NCI-H2081 (cell line): ENCODE results near the gene MIAT.

Experiments used
- DNase-seq, 2 experiments: peaks; one replicate each; lab custom pipeline; 2025; lab: John Stamatoyannopoulos, UW

Gene MIAT

DNA sequence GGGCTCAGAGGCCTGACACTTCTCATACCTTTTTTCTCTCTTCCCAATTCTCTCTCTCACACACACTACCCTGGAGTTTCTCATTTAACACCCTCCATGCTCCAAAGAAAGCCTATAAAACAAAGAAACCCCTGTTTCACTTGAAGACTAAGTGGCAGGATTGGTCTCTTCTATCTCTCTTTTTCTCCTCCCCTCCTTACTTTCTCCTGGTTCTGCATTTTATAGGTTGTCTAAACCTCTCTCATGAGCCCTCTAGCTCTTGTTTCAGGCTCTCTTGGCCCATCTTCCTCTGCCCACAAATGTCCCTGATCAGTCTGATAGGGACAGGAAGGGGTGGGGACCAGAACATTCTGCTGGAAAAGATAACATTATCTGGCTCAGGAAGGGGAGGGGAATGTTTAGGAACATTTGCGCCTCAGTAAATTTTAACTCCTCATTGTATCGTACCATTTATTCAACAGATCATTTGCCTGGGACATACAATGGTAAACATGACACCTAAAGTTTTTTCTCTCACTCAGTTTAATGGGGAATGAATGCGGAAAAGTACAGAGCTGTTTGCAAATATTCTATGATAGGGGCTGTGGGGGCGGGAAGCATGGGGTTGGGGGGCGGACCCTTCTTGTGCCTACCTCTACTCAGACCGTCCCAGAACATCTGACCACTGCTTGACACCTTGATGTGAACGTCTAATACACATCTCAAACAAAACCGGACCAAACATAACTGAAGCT is 24.8 kb upstream of the MIAT start:
- DNase-seq = no peak

DNA sequence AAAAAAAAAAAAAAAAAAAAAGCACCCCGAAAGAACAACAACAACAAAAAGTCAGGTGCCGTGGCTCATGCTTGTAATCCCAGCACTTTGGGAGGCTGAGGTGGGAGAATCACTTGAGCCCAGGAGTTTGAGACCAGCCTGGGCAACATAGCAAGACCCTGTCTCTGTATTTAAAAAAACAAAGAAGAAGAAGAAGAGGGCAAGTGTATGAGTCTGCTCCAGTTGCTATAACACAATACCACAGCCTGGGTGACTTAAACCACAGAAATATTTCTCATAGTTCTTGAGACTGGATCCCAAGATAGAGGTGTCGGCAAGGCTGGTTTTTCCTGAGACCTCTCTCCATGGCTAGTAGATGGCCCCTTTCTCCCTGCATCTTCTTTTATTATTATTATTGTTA is 23.2 kb upstream of the MIAT start:
- DNase-seq = no peak

DNA sequence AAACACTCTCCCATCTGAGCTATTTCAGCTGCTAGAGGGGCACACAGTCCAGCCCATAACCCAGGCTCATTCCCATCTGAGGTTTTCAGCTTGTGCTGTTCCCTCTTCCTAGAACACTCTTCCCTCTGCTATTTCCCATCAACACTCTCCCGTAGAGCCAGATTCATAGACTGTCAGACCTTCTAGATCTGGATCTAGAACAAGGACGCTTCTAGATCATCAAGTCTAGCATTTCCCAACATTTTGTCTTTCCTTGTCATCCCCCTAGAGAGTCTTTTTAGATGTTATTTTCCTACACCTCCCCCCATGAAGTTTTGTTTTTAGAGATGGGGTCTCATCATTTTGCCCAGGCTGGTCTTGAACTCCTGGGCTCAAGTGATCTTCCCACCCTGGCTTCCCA is 22.3 kb upstream of the MIAT start:
- no peak for DNase-seq

DNA sequence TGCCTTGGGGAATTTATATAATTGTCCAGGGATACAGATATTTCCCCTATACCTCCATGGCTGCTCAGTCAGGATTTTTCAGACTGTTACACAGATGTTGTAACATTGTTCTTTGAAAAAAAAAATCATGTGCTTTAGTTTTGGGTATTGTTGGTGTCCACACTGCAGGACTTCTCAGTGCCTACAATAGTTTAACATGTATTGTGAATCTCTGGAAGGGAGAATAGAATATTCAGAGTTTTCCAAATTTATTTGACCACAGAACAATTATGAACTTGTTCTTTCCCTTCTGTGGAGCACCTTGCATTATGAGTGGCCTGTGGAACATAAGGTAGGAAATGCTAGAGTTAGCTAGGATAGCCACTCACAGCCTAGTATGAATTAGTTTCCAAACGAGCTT is 21.1 kb upstream of the MIAT start:
- DNase-seq = no peak

DNA sequence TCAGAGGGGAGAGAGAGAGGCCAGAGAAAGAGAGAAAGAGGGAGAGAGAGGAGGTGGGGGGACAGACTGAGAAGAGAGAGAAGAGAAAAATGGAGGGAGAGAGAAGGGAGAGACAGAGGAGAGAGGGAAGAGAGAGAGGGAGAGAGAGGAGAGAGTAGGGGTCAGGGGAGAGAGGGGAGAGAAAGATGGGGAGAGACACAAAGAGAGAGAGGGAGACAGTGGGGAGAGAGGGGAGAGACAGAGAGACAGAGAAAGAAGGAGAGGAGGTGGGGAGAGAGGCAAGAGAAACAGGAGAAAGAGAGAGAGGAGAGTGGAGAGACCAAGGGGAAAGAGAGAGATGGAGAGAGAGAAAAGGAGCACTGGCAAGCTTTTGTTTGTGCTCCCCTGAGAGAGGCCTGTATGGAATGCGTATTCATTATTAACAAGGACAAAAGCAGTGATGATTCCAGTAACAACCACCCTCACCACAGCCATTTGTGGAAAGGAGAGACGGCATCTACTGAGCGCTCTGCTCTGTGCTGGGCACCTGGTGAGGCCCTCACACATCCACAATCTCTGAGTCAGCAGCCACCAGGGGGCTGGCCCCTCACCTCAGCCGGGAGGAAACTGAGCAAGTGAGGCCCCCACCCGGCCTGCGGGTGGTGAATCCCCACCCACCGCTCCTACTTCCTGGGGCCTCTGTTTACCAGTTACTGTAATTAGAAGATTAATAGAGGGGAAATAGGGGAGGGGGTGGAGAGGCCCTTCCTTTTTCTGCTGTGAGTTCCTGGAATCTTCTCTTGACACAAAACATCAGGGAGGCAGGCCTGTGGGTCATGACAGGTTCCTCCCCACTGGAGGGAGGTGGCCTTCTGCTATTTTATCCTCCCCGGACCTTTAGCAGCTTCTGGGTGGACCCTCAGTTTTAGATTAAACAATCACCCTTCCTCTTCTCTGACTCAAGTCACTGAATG is 14.6 kb upstream of the MIAT start:
- DNase-seq = peak; percentile 17 to 66

DNA sequence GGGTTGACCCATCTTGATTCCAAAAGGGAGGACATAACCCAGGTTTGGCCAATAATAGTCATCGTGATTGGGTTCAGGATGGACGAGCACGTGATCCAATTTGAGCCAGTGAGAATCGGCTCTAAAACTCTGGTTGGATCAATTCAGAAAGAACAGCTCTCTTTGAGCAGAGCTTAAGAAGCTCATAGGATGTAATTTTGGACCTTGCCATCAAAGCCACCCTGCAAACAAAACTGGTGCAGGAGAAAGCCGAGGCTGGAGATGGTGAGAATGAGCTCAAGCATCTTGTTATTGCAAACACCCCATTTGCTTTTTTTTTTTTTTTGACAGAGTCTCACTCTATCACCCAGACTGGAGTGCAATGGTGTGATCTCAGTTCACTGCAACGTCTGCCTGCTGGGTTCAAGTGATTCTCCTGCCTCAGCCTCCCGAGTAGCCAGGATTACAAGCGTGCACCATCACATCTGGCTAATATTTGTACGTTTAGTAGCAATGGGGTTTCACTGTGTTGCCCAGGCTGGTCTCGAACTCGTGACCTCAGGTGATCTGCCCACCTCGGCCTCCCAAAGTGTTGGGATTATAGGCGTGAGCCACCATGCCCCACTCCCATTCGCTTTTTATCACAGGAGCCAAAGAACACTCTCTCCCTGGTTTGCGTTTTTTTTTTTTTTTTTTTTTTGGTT is 13.8 kb upstream of the MIAT start:
- no peak for DNase-seq

DNA sequence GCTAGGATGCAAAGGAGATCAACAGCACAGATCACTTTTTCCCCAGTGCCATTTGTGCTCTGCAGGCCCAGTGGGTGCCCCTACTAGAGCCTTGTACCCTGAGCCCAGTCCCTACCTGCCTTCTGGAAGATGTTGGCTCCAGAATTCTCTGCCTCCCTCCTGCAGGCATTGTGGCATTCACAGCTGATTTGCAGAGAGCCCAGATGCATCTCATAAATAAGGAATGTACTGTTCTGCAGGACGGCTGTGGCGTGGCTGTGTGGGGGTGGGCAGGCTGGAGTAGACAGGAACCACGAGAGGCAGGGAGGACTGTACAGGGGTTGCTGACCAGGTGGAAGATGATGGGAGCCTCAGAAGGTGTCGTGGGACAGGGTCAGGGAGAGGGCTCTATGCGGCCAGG is 11.2 kb upstream of the MIAT start:
- DNase-seq = peak; percentile 12 to 46

DNA sequence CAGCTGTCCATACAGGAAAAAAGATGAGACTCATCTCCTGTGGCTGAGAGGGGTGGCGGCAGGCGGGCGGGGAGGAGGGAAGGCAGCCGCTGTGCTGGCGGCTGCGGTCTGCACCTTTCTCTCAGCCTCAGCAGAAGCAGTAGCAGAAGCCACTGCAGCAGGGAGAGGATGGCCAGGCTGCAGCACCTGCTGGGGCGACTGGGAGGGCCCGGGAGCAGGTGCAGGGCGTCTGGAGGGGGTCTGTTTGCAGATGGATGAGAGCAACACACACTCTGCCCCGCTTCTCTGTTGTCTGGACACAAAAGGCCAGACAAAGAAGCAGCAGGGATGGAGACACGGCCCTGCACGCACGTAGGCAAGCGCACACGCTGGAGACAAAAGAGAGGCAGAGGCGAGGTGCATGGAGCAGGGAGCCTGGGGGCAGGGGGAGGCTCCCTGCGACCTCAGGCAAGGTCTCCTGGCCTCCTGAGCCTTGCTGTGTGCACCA is 9.3 kb upstream of the MIAT start:
- DNase-seq = peak; percentile 93 to 98

DNA sequence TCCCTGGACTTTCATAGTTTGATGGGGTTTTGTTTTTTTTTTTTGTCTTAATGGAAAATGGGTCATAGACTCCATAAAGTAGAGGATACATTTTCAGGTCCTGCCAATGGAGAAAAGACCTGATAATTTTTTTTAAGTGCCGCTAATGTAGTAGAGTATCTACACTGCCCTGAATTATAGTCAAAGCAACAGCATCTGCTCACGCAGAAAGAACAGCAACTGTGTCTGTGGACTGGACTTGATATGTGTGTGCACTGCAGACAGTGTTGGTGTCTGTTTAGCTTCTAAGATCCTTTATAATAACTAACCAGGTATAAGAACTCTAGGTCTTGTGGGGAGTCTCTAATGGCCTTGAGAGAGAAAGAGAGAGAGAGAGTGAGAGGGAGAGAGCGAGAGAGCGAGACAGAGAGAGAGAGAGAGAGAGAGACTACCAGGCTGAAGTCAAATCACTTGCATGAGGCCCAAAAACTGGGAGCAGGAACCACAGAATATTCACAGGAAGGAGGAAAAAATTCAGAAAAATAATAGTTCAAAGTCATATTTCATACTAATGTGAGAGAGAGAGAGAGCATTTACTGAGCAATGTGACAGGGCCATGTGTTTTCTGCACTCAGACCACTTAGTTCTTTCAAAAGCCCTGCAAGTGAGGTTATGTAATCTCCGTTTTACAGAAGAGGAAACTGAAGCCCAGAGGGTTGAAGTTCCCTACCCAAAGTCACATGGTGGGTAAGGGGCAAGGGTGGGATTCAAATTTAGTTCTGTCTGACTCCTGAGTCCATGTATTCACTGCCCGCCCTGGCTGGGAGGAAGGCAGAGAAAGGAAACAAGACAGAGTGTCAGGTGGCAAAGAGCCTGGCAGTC is 8.6 kb upstream of the MIAT start:
- DNase-seq = peak in 1 of 2 experiments; percentile 27

DNA sequence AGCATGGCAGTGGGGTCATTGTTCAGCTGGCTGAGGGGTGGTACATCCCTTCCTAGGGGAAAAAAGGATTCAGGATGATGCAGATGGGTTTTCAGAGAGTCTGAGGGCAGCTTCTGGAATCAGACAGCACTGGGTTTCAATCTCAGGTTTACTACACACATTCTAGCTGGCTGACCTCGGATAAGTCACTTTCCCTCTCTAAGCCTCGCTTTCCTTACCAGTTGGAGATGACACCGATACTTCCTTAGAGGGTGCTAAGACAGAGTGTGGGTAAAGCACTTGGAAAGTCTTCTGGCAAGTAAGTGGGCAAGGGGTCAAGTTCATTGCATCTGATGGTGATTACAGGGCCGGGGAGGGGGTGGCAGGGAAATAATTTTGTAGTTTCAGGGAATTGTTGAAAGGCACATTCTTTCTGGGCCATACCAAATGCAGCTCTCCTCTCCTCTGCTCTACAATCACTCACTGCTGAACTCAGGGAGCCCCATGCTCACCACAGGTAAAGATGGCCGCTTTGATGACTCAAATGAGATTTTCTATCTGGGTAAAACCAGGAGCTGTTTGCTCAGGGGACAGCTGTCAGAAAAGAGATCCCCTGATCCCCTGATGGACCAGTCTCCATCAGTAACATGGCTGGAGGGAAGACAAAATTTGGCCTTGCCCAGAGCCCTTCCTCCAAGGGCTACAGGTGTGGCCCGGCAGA is 6.5 kb upstream of the MIAT start:
- DNase-seq = no peak

DNA sequence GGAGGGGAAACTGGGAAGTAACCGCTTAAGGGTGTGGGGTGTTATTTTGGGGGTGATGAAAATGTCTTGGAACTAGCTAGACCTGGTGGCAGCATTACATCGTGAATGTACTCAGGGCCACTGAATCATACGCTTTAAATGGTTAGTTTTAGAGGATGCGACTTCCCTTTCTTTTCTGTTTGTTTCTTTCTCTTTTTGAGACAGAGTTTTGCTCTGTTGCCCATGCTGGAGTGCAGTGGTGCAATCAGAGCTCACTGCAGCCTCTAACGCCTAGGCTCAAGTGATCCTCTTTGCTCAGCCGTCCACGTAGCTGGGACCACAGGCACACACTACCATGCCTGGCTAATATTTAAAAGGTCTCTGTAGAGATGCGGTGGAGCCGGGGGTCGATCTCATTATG is 5.6 kb upstream of the MIAT start:
- DNase-seq = no peak

DNA sequence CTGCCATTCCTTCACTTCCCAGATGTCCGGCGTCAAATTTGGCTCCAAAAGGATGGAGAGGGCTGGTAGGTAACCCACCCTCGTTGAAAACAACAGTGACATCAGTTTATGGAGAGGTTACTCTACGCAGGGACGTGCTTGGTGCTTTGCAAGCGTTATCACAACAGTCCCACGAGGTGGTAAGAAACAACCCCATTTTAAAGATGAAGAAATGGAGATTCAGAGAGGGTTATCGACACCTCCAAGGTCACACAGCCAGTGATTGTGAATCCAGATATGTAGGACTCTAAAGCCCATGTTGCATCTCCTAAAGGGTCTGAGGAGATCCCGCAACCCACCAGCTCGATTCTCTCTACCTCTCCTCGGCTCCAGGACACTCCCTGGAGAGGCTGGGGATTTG is 773 bp downstream of the MIAT start:
- DNase-seq = no peak

DNA sequence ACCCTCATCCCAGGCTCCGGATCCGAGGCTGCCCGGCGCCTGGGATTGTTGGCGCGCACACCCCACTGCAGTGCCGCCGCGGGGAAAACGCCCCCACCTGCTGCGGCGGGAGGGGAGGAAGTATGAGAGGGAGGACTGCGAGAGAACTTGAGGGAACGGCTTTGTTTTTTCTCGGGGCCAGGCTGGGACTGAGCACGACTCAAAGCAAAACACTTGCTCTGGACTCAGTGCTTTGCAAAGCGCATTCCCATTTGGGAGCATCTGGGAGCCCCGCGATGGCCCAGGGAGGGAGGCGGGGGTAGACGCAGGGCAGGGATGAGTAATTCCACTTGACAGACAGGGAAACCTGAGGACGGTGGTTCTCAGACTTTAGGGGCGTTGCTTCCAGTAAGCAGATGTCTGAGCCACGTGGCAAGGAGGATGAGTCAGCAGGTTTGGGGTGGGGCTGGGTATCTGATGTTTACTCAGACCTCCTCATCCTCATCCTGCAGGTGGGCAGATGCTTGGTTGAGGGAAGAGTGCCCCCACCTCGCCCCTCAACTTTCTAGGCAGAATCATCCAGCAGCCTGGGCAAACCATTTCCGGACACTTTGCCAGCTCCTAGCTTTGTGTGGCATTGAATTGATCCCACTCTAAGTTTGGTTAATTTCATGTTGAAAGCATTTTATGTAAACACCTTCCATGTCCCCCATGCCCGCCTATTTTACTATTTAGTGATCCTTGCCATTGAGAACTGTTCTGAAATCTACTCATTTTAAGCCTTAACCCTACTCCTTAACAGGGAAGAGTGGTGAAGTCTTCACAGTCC is 1.5 kb downstream of the MIAT start:
- DNase-seq = peak; percentile 70 to 85

DNA sequence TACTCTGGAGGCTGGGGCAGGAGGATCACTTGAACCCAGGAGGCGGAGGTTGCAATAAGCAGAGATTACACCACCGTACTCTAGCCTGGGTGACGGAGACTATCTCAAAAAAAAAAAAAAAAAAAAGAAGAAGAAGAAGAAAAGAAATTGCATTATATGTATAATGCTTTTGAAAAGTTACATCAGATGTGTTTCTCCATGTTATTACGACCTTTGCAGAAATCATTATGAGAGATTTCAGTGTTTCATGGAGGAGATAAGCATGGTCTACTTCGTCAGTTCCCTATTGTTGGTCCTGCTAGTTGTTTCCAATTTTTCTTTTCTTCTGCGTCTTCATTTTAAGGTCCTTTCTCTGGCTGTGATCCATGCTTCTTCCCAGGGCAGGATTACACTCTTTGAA is 3.0 kb downstream of the MIAT start:
- no peak for DNase-seq

DNA sequence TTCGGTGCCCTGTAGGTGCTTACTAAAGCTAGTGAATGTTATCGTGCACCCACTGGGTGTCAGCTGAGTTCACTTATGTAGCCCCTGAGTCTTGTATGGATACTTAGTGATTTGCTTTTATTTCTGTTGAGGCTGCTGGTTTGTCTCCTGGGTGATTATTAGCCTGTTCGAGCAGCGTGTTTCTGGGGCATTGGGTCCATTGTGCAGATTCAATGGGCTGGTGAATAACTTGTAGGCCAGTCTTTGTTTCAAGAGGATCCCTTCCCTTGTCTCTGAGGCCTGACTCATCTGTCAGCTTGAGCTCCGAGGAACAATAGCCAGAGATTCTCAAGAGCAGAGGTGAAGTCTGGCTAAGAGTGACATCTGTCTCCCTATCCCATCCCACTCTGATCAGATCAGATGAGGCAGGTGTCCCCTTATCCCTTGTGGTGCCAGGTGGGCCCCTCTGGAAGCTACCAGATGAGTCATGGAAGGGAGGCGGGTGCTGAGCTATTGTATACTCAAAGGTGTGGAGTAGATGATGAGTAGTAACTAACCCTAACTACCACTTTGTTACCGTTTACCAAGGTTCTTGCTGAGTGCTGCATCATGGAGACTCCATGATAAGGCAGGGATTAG is 3.7 kb downstream of the MIAT start:
- peak; percentile 32 to 49 for DNase-seq

DNA sequence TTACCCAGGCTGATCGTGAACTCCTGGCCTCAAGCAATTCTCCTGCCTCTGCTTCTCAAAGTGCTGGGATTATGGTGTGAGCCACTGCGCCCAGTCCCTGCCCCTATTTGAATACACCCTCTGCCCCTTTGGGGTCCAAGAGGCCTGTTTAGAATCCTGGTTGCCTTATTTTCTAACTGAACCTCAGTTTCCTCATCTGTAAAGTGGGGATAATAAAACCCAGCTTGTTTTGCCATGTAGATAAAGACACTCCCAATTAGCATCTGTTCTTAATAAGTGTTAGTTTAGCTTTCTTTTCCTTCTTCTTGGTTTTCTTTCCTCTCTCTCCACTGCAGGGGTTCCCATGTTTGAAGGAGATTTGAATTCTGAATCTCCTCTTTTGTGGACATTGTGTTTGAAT is 4.8 kb downstream of the MIAT start:
- DNase-seq = no peak

DNA sequence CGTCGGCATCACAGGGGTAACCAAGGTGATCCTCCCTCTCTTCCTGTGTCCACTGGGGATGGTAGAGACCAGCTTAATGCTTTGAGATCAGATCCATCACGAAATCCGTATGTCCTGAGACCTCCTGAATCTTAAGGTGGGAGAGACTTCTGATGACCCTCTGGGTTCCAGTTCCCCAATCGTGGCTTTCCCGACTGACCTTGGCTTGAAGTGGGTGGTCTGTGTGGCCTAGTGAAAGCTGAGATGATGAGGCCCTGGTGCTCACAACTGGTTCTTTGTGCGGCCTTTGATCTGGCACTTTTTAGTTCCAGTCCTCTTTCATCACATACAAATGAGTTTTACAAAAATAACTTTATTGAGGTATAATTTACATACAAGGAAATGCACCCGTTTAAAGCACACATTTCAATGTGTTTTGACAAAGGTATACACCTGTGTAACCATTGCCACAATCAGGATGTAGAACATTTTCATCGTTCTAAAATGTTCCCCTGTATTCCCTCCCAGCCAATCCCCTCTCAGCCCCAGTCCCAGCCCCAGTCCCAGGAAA is 6.1 kb downstream of the MIAT start:
- no peak for DNase-seq

DNA sequence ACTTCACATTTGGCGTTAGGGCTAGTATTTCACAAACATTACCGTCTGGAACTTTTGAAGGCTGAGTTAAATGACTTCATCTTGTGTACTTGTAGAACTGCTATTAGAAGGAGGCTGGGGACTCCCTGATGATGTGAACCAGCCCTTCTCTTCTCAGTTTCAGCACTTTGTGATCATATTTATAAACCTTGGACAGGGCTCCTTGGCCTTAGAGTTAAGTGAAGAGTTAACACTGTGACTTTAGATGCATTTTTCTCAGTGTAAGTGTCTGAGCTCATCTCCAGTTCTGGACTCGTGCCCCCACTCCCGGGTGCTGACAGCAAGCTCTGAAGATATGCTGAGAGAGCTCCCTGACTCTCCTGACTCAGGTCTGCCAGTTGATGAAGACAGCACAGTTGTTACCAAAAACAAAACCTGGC is 8.4 kb downstream of the MIAT start:
- DNase-seq = no peak

DNA sequence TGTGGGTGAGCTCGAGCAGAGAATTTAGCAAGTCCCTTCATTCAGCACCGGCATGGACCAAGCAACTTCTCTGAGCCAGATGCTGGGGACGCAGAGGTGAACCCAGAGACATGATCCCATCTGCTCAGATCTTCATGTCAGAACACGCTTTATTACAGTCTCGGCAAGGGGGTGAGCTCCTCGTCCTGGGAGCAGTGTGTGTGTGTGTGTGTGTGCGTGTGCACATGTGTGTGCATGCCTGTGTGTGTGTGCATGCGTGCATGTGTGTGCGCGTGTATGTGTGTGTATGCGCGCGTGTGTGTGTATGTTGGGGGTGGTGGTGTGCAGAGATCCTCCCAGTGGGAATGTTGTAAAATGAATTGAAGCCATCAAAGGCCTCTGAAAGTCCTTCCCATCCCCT is 9.8 kb downstream of the MIAT start:
- DNase-seq = no peak
